HepG2 (cell line): ENCODE results near the gene TMEM236. TPM values are rescaled to one million over a fixed set of nuclear protein-coding genes. Genes with fewer than 3 reads are reported as not detected.

ENCODE experiments used
- ATAC-seq: fragments of 200-7000 bp; cut with Tn5 transposase; 3 replicates; pipeline ENCODE4 v1.9.1; 2020; ENCODE audit warnings: mild to moderate bottlenecking, moderate library complexity
- BruUV-seq: library from RNA; stranded (reverse); fragments of 400-500 nt; replicated peaks from 2 replicates; lab custom pipeline; 2021; lab: Mats Ljungman, UMichigan
- CTCF ChIA-PET: fragments of 300-600 bp; formaldehyde crosslinking; extraction: SDS; loops from one replicate; lab custom pipeline; 2021; ENCODE audit warnings: low total read pairs, inconsistent platforms, low intra/inter-chr PET ratio; lab: Yijun Ruan, JAX
- POLR2A ChIA-PET: fragments of 350-600 bp; sonication (Branson Sonifier 250); formaldehyde crosslinking; loops from one replicate; lab custom pipeline; 2020; ENCODE audit warnings: antibody characterized with exemption, inconsistent platforms; lab: Yijun Ruan, JAX
- DNase-seq: peaks from one replicate; pipeline ENCODE4 v3.0.0-alpha.2; 2015; ENCODE audit warnings: low spot score
- FAIRE-seq: peaks from 3 replicates; lab custom pipeline; 2011; peaks lifted over from hg19 to GRCh38; lab: Jason Lieb, UNC
- H2AFZ ChIP-seq: one replicate; pipeline ENCODE4 v1.6.1; 2011; ENCODE audit warnings: low read length, inconsistent platforms
- H3K27ac ChIP-seq: fragments of 300-600 bp; 3 replicates; pipeline ENCODE4 v1.8.0; 2011; ENCODE audit warnings: mixed run types, mild to moderate bottlenecking, mixed read lengths, low read length, inconsistent platforms; ENCODE audit not compliant: insufficient read depth; ENCODE audit errors: extremely low read length
- H3K27me3 ChIP-seq, 2 experiments: fragments of 200-600 bp in 1 of 2; 2 replicates in 1 of 2; 3 replicates in 1 of 2; pipeline versions ENCODE4 v1.6.0 to v1.8.0; 2011; ENCODE audit warnings: low read length in 2 of 2, mild to moderate bottlenecking in 2 of 2, moderate library complexity in 2 of 2, inconsistent platforms in 1 of 2; ENCODE audit not compliant: insufficient read depth in 2 of 2, control insufficient read depth in 1 of 2
- H3K36me3 ChIP-seq, 2 experiments: fragments of 200-600 bp in 1 of 2; replicated peaks in 1 of 2; 2 replicates in 1 of 2; 3 replicates in 1 of 2; pipeline versions ENCODE4 v1.5.1 to v1.8.0; 2011; ENCODE audit warnings: low read length in 2 of 2, inconsistent platforms in 1 of 2; ENCODE audit not compliant: insufficient read depth in 2 of 2, control insufficient read depth in 1 of 2
- H3K4me1 ChIP-seq: 2 replicates; pipeline ENCODE4 v1.5.1; 2012; ENCODE audit warnings: low read length, inconsistent platforms; ENCODE audit not compliant: insufficient read depth
- H3K4me2 ChIP-seq: 2 replicates; pipeline ENCODE4 v1.6.0; 2011; ENCODE audit warnings: low read depth, low read length, inconsistent platforms
- H3K4me3 ChIP-seq, 3 experiments: fragments of 200-600 bp in 1 of 3; sonication (generic), shearing (Covaris generic) in 1 of 3; replicated peaks in 1 of 3; 2 replicates each; pipeline ENCODE4 v1.5.1; 2011 to 2016; ENCODE audit warnings: low read length in 3 of 3, inconsistent platforms in 2 of 3, low read depth in 2 of 3, mild to moderate bottlenecking in 2 of 3, control low read depth in 1 of 3, mixed read lengths in 1 of 3; ENCODE audit not compliant: insufficient read depth in 1 of 3
- H3K79me2 ChIP-seq: one replicate; pipeline ENCODE4 v1.6.1; 2011; ENCODE audit warnings: low read length, inconsistent platforms; ENCODE audit not compliant: insufficient read depth
- H3K9ac ChIP-seq: 2 replicates; pipeline ENCODE4 v1.6.0; 2011; ENCODE audit warnings: mild to moderate bottlenecking, low read depth, low read length, inconsistent platforms; ENCODE audit not compliant: insufficient read depth
- H3K9me3 ChIP-seq: 2 replicates; pipeline ENCODE4 v1.5.1; 2012; ENCODE audit warnings: mild to moderate bottlenecking, low read length
- H4K20me1 ChIP-seq: 2 replicates; pipeline ENCODE4 v1.6.0; 2011; ENCODE audit warnings: inconsistent platforms, mild to moderate bottlenecking, low read length, moderate library complexity; ENCODE audit not compliant: insufficient read depth
- E2F1 ChIP-seq: sonication (generic); formaldehyde crosslinking; IDR thresholded peaks from 2 replicates; pipeline ENCODE4 v1.5.0; 2020; ENCODE audit warnings: missing genetic modification reagents
- ETV6 ChIP-seq: sonication (generic); formaldehyde crosslinking; conservative IDR thresholded peaks from 2 replicates; pipeline ENCODE4 v1.4.0; 2020; ENCODE audit warnings: missing genetic modification reagents
- KDM4B ChIP-seq: sonication (generic); formaldehyde crosslinking; IDR thresholded peaks from 2 replicates; pipeline ENCODE4 v1.4.0; 2020; ENCODE audit warnings: missing genetic modification reagents
- MAFF ChIP-seq: IDR thresholded peaks from 2 replicates; pipeline ENCODE4 v1.6.1; 2011; ENCODE audit warnings: low read depth, low read length, improper control_type of control experiment
- MAFK ChIP-seq, 2 experiments: IDR thresholded peaks in 1 of 2; conservative IDR thresholded peaks in 1 of 2; 2 replicates each; pipeline ENCODE4 v1.6.1; 2011; ENCODE audit warnings: improper control_type of control experiment in 2 of 2, low read length in 2 of 2
- MXI1 ChIP-seq: IDR thresholded peaks from 3 replicates; pipeline ENCODE4 v1.6.1; 2012; ENCODE audit warnings: low read depth, low read length, inconsistent platforms, borderline replicate concordance
- PRMT3 ChIP-seq: sonication (generic); formaldehyde crosslinking; IDR thresholded peaks from 2 replicates; pipeline ENCODE4 v1.8.1; 2022; ENCODE audit warnings: low read depth, mild to moderate bottlenecking, moderate library complexity, missing genetic modification reagents, borderline replicate concordance
- SIN3B ChIP-seq: fragments of 150-350 bp; IDR thresholded peaks from 2 replicates; pipeline ENCODE4 v1.6.1; 2014; ENCODE audit warnings: low read length
- TGIF2 ChIP-seq: IDR thresholded peaks from 2 replicates; pipeline ENCODE4 v1.6.1; 2016; ENCODE audit warnings: control low read depth, missing compliant biosample characterization
- TRIM22 ChIP-seq: fragments of 450-650 bp; IDR thresholded peaks from 2 replicates; pipeline ENCODE4 v1.6.1; 2017
- ZBTB38 ChIP-seq: sonication (generic); formaldehyde crosslinking; IDR thresholded peaks from 2 replicates; pipeline ENCODE4 v1.5.1; 2020; ENCODE audit warnings: mild to moderate bottlenecking, missing genetic modification reagents
- ZNF10 ChIP-seq: sonication (generic); formaldehyde crosslinking; IDR thresholded peaks from 2 replicates; pipeline ENCODE4 v1.4.0; 2020; ENCODE audit warnings: mild to moderate bottlenecking, low read depth, missing genetic modification reagents, borderline replicate concordance
- ZNF383 ChIP-seq: sonication (generic); formaldehyde crosslinking; IDR thresholded peaks from 2 replicates; pipeline ENCODE4 v1.4.0; 2020; ENCODE audit warnings: missing genetic modification reagents, mild to moderate bottlenecking, borderline replicate concordance
- WGBS: methylation state at CpG from one replicate; pipeline ENCODE4 v1.1.6; 2017; ENCODE audit warnings: low lambda C conversion rate; 5-methylcytosine and 5-hydroxymethylcytosine counted together
- in situ Hi-C: cut with HindIII; loops from 2 replicates; pipeline ENCODE4 v1.10.0; 2017; ENCODE audit warnings: low pct_unique_long_range_greater_than_20kb; ENCODE audit not compliant: extremely low pct_ligation_motif_present
- intact Hi-C: fragments of 100-400 bp; cut with micrococcal nuclease; formaldehyde crosslinking; loops from one replicate; pipeline ENCODE4 v1.10.0; 2022; ENCODE audit not compliant: unreplicated experiment
- polyA plus RNA-seq, 8 experiments: library from polyadenylated mRNA; depleted of rRNA in 3 of 8; stranded (reverse) in 7 of 8; unstranded in 1 of 8; fragments of >200 nt; fragmentation: Illumina TruSeq in 4 of 8; extraction: Trizol in 4 of 8; gene quantifications; 2 replicates each; pipeline versions ENCODE4 v1.2.1 to v1.2.3, GENCODE V29; 2011 to 2016; ENCODE audit warnings: low read depth in 4 of 8, missing spikeins in 1 of 8, mixed read lengths in 1 of 8; ENCODE audit not compliant: insufficient read depth in 1 of 8
- total RNA-seq, 5 experiments: library from RNA; depleted of rRNA; stranded (reverse); fragments of >200 nt; fragmentation: Illumina TruSeq; extraction: Trizol; gene quantifications; 2 replicates each; pipeline ENCODE4 v1.2.3, GENCODE V29; 2016; ENCODE audit warnings: low read depth in 1 of 5

TMEM236 gene
- total and polyA plus RNA-seq, 2 of the 13 experiments (the other 11 are each of a cell fraction or from before 2014, with no cell fraction given) = 0.04 to 0.08 TPM

GRCh38 chr10:17734432-17735080, 17.4 kb upstream of the TMEM236 start:
- no peak for ATAC-seq
- no peak for TF ChIP-seq TRIM22
- TF ChIP-seq MAFF = 0 out of 2 replicates have a peak, but pooled peaks have one; percentile 4
- no peak for TF ChIP-seq ZBTB38 (CRISPR knock-in tag)
- 0 out of 4 replicates have a peak, but pooled peaks of 1 of the 2 experiments have one; percentile 24 for TF ChIP-seq MAFK (conservative IDR thresholded peaks at IDR 0.05 in 1 of 2, IDR thresholded peaks at IDR 0.05 in 1 of 2; ENCODE audit: low read length in 2 of 2)
- TF ChIP-seq TGIF2 (CRISPR knock-in tag) = no peak
- no peak for TF ChIP-seq MXI1
- no peak for TF ChIP-seq PRMT3 (CRISPR knock-in tag)
- TF ChIP-seq E2F1 = no peak
- TF ChIP-seq ZNF10 = no peak
- TF ChIP-seq ETV6 (CRISPR knock-in tag) = no peak
- TF ChIP-seq SIN3B = no peak
- TF ChIP-seq KDM4B = no peak
- no peak for TF ChIP-seq ZNF383 (CRISPR knock-in tag)
- 84% methylated on average over 8 of the region's 9 CpGs for WGBS
- Histone ChIP-seq H3K4me2 (no peak overlapping the region), H3K9me3 (no peaks in the 10 kb centered on the region), H3K27me3 (no peaks in the 10 kb centered on the region), H3K79me2 (no peaks in the 10 kb centered on the region), H2AFZ (no peak overlapping the region), H3K9ac (no peak overlapping the region), H3K36me3 (no peaks in the 10 kb centered on the region), H3K27ac (no peak overlapping the region), H3K4me3 (no peak overlapping the region), H4K20me1 (no peaks in the 10 kb centered on the region), H3K4me1 (peaks cover 5% of the 10 kb centered on the region; the same call in 1 of the 2 replicates)
- no peak for FAIRE-seq
- in situ Hi-C loops (no loop called here), intact Hi-C loops (no loop called here)
- CTCF ChIA-PET = no interaction called here
- POLR2A ChIA-PET = interaction anchor here (1.1 kb wide), 1 partner anchor 118 kb away, joined by 3 read pairs; no protein-coding TSS in a partner anchor
- BruUV-seq = no TSS peak
- DNase-seq = no peak
